Left renal pelvis (tissue), 4 donors: ENCODE data around the gene TAS2R60. TPM values are rescaled to one million over a fixed set of nuclear protein-coding genes. Genes with fewer than 3 reads are reported as not detected.

Source experiments
- DNase-seq, 4 donors: peaks; one replicate each; pipeline ENCODE4 v3.0.0-alpha.2; 2013; ENCODE audit warnings: low read depth in 4 of 4, low spot score in 3 of 4
- polyA plus RNA-seq, 4 donors: library from polyadenylated mRNA; unstranded; fragments of 120-200 nt; gene quantifications; one replicate each; pipeline ENCODE4 v1.2.1, GENCODE V29; 2013; ENCODE audit not compliant: insufficient read length in 4 of 4

Gene TAS2R60
- polyA plus RNA-seq, 4 donors: not detected

DNA sequence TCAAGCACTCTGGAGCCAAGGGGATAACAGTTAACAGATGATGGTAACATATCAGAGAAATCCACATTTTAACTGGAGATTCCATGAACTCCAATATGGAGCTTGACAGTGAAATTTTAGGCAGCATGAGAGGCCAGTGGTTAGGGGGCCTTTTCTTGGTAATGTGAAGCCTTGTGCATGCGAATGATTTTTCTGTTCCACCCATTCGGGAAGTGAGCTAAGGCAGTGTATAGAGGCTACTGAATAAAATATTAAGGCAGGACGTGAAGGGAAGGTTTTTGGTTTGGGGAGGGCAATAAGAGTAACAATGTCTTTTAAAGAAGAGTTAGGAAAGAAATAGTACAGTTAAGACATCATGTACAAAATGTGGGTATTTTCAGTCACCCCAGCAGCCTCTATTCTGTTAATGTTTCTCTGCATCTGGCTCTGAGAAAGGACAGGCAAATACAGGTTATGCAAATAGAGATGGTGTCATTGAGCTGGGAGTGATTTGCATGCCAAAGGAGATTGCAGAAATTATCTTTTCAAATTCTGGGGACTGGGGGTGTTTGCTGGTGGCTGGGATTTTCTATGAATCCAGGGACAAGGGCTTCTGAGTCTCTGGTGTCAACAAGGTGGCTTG lies 6.8 kb upstream of the TAS2R60 start:
- no peak for DNase-seq

DNA sequence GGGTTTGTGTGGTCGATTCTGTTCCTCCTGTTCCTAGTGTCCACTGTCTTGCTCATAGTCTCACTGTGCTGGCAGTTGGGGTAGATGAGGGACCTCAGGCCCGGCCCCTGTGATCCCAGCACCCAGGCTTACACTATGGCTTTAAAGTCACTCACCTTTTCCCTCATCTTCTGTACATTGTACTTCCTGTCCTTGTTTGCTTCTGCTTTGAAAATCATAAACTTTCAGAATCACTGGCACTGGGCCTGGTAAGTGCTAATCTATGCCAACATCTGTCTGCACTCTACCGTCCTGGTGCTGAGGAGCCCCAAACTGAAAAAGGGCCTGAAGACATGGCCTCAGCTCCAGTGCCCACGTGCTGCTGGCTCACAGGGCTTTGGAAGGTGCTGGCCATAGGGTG lies 5.7 kb upstream of the TAS2R60 start:
- DNase-seq: no peak

DNA sequence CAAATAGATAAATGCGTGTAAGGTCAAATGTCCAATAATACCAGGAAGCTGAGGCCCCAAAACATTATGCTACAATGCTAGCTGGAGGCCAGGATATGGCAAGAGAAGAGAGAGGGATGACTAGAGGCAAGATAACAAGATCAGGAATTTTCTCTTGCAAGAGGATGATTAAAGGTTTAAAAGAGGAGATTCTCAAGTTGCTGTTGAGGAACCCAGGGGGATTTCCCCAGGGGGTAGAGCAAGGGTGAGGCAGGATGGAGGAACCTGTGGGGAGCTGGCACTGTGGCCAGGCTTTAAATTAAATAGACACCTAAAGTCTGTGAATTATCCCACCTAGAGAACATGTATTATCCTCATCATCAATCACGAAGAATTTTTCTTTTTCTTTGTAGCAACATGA lies 3.4 kb upstream of the TAS2R60 start:
- no peak for DNase-seq

DNA sequence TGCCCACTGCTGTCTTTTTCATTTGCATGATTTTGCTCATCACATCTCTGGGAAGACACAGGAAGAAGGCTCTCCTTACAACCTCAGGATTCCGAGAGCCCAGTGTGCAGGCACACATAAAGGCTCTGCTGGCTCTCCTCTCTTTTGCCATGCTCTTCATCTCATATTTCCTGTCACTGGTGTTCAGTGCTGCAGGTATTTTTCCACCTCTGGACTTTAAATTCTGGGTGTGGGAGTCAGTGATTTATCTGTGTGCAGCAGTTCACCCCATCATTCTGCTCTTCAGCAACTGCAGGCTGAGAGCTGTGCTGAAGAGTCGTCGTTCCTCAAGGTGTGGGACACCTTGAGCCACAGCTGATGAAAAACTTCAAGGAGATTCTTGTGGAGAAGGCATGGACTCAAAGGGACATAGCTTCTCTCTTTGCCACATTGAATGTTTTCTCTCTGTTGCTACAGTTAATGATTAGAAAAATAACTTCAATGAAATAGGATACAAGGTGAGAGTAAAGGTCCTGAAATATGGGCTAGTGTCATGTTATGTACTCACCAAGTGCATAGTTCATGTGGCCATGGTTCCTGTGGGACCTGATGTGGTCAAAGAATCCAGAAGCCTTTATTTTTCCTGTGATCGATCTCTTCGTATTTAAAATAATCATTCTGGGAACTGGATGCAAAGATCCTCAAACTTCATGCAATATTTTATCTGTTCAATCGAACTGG lies 970 bp downstream of the TAS2R60 start:
- no peak for DNase-seq

DNA sequence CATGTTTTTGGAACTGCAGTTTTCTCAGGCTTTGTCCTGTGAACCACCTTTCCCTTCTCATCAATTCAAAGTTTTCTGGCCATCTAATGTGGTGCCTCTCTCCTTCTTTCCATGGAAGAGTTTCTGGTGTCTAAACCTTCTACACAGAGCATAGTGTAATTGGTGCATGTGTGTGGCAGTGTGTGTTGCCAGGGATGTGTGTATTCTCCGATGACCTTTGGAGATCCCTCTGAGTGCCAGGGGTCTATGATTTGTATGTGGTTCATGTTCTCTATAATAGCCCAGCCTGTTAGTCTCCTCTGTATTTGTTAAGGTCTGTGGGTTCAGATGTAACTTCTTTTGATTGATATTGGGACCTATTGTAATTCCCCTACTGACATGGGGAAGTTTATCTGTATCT lies 1.5 kb downstream of the TAS2R60 start:
- DNase-seq: no peak

DNA sequence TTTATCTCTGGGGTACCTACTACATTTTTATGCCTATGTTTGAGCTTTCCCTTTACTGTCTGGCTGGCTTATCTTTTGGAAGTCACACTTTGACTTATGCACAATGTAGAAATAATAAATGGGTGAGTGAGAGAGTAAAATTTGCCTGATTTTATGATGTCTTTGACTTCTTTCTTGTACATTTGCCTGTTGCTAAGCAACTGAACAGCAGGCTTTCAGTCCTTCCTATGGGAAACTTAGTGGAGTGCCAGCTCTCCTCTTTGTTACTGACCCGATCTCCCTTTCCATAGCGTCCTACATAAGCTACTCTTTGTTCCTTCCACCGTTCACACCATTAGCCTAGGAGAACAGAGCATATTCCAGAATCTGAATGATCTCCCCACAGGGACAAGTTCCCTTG lies 4.2 kb downstream of the TAS2R60 start:
- DNase-seq: no peak

DNA sequence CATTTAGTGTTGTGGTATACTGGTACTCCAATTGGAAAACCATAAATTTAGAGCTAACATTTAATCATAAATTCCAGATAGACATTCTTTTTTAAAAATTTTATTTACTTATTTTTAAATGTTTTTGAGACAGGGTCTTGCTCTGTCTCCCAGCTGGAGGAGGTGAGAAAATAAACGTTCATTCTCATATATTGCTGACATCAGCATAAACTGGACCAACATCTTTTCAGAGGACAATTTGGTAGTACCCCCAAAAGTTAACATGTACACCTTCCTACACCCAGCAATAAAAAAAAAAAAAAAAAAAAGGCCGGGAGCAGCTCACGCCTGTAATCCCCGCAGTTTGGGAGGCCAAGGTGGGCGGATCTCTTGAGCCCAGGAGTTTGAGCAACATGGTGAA lies 5.2 kb downstream of the TAS2R60 start:
- no peak for DNase-seq

DNA sequence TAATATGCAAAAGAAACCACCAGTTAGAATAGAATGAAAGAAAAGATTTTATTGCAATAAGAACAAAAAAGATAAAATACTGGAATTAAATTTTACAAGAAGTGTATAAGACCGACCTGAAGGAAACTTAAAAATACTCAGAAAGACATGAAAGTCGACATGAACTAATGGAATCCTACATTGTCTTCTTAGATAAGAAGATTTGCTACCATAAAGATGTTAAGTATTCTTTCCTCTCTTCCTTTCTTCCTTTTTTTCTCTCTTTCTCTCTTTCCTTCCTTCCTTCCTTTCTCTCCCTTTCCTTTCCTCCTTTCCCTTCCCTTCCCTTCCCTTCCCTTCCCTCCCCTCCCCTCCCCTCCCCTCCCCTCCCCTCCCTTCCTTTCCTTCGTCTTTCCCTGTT lies 6.5 kb downstream of the TAS2R60 start:
- no peak for DNase-seq

DNA sequence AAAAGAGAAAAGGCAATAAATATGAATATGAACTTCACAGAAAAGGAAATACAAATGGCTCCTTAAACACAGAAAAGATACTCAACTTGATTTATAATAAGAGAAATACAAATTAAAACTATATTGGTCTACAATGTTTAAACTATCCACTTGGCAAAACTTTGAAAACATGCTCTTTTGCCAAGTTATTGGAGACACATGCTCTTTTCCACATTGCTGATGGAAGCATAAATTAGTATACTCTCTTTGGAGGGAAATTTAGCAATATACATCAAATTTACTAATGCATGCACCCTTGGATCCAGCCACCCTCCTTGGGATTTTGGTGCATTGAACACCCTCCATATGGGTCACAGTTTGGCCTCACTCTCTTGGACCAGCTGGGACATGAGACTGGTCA lies 7.9 kb downstream of the TAS2R60 start:
- DNase-seq: no peak

DNA sequence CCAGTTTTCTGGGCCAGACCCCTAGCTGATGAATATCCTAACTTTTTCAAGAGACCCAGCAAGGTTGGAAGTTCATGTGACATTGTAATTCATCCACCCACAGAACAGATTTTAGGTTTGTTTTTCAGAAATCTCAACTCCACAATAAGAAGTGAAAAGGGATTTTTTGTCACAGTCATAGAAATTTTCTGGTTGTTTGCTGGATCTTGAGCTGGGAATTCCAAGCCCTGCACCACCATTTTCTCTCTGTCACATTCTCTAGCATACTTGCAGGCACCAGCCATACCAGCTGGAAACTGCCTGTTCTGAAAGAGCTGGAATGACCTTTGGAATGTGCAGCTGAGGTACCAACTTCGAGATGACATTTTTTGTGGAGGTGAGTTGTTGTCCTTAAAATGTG lies 8.5 kb downstream of the TAS2R60 start:
- no peak for DNase-seq

DNA sequence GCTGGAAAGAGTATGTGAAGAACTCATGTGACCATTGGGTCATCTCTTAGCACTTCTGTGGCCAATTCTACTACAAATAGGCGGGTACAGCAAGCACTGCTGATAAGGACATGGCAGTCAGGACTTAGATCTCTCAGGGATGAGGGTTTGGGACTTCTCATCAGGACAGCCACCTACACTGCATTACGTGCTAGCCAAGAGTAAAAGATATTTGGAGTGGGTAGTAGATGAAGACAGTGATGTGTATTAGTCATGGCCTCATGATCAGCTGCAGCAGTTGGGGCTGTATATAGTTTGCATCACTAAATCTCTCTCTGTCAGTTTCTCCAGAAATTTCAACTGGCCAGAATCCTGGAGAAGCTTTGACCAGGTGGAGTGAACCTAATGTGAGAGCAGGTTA lies 9.2 kb downstream of the TAS2R60 start:
- DNase-seq: no peak

DNA sequence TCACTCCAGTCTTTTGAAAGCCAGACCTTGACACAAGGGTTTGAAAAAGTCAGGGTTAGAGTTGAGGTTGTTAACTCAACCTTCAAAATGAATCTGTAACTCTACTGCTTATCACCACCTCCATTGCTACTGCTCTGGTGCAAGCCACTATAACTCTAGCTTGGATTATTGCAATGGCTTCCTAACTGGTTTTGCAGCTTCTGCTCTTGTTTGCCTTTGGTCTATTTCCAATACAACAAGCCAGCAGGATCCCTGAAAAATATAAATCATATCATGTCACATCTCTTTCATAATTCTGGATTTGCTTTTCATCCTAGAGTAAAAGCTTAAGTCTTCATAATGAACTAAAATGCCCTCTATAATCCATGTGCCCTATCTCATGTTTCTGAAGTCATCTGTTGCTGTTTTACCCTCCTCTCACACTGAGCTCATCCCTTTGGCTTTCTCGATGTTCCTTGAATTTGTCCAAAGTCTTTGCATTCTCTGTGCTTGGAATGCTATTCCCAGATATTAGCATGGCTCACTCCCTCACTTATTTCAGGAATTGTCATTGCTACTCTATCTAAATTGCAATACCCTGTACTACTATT lies 10.9 kb downstream of the TAS2R60 start:
- no peak for DNase-seq

DNA sequence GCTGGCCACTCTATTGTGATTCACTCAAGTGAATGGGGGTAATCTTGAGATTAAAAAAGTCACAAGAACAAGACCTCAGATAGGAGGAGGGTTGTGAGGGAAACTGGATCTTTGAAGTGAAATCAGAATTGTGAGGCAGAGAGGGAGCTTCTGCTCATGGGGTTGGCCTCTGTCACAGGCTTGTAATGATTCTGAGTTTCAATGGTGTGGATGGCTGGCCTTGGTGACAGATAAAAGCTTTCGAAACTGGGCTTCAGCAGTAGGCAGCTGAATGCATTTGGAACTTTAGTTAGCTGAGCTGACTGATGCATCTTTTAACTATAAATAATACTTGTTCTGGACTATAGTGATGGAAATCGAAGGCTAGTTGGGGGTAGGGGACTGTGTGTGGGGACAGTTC lies 12.2 kb downstream of the TAS2R60 start:
- DNase-seq: no peak

DNA sequence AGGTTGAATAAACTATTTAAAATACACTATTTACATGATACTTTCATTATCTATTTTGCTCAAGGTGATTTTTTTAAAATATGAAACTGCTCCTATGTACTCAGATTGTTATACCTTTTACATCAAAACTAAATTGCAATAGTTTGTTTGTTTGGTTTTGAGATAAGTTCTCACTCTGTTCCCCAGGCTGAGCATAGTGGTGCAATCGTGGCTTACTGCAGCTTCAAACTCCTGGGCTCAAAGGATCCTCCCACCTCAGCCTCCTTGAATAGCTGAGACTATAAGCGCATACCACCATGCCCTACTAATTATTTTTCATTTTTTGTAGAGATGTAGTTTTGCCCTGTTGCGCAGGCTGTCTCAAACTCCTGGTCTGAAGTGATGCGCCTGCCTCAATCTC lies 12.7 kb downstream of the TAS2R60 start:
- no peak for DNase-seq

DNA sequence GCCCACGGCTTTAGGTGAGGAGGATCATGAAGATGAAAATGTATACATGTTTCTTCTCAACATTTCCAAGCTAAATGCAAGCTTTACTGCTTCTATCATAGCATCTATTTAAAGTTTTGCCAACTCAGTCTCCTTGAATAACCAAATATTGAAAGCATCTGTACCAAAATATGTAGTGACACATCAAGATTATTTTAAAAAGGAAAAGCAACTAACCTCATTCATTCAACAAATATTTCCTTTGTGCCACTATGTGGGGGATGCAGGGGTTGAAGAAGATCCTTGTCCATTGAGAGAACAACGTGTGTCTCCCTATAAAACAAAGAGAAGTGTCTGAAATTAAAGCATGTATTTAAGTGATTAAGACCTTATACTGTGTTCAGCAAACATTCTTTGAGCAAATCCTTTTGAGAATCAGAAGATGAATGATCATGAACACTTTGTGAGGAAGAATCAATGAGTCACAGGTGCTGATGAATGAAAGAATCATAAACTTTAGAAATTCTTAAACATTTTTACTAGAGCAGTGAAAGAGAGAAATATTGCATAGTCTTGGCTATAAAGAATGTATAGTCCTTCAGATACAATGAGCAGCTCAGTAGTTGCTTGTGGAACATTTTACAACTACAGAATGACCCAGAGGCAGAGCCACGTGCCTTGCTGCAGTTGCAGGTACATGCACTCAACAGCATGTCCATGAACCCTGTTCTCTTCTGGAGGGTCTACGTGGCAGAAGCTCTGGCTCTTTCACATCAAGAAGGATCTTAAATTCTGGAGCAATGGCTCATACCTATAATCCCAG lies 13.9 kb downstream of the TAS2R60 start:
- DNase-seq: no peak

DNA sequence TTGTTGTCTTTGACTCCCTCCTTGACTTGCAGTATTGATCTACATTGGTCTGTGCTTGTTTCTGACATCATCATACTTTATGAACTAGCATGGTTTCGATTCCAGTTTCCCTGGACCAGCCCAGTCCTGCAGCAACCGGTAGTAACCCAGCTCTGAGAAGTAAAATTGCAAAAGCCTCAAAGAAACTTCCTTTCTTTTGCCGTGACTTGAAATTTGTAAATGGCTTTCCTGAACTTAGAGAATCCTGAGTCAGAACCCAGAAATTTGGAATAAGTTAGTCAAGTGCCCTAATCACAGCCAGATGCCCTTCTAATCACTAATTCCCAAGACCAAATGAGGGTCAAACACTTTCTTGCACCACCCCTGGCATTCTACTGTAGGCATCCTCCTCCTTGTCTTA lies 15.0 kb downstream of the TAS2R60 start:
- DNase-seq: no peak

DNA sequence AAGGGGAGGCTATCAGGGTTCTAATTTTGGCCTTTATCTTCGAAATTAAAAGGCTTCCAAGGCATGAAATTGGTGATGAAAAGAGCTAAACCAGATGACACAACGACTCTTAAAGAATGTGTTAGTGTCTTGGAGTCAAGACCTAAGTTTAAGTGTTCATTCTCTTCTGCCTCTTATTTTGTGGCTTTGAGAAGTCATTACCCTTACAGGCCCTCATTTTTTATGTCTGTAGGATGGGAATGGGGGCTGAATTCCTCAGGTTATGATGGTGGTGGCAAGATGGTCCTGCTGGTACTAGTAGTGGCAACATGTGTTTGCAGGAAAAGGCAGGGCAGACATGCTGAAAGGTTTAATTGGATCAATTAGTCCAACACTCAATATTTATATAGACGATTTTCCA lies 15.4 kb downstream of the TAS2R60 start:
- no peak for DNase-seq

DNA sequence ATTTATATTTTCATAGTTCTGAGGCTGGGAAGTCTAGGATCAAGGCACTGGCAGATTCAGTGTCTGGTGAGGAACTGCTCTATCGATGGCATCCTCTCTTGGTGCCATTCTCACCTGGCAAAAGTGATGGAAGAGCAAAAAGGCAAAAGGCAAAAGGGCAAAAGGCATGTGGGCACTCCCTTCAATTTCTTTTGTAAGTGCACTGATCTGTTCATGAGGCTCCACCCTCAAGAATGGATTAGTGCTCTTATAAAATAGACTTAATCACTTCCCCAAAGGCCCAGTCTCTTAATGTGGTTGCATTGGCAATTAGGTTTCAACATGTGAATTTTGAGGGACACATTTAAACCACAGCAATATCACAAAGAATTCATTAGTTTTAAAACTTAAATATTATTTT lies 16.1 kb downstream of the TAS2R60 start:
- DNase-seq: no peak

DNA sequence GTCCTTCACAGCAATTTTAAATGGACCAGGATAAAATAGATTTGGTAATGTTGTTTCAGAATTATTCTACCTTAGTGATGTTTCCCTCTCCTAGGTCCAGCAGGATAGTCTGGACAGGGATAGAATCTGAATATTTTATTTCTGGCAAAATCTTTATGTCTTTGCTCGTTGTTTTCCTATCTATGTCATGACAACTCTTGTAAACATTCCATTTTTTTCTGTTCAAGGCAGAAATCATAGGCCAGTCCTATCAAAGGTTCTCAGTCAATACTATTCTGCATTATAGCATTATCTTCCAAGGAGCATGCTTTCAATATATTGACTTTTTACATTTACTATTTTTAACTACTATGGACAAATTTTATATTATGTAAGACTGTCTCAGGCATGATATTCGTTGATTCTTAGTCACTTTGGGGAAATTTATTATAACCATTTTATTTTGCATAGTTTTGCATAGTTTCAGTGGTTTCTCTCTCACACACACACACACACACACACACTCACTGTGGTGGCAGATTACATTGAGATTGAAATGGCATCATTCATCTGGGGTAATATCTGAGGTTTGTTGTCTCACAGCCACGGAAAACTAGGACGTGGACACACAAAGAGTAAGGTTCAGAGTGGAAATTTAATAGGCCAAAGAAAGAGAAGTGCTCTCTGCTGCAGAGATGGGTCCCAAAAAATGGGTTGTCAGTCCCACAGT lies 17.2 kb downstream of the TAS2R60 start:
- no peak for DNase-seq

DNA sequence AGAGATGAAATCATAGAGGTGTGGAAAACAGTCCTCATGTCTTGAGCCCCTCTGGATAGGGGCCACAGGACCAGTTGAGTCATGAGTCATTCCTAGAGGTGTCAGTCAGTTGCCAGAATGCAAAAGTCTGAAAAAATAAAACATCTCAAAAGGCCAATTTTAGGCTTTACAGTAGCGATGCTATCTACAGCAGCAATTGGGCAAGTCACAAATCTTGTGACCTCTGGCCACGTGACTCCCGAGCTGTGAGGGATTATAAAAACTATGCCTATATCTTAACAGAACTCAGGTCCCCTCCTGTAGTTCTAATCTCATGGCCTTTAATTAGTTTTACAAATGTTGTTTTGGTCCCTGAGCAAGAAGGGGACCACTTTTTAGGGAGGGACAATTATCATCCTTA lies 18.8 kb downstream of the TAS2R60 start:
- DNase-seq: no peak

DNA sequence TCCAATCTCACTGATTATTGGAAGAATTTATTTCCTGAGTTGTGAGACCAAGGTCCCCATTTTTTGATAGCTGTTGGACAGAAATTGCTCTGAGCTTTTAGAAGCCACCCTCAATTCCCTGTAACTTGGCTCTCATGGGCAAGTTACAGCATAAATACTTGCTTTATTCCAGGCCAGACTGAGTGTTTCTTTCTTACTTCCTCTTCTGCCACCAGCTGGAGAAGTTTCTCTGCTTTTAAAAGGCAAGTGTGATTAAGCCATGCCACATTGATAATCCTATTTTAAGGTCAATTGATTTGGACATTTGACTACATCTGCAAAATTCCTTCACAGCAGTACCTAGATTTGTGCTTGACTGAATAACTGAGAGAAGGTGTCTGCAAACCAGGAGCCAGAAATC lies 20.3 kb downstream of the TAS2R60 start:
- DNase-seq: no peak
